Measurements from ENCODE around the gene LAPTM4A.
A peak's percentile ranks its signal among the peaks of the same experiment; 100 is the strongest.
"Not testable (repeated sequence)": the region's sequence is repeated elsewhere in the genome, so short reads cannot be mapped to it uniquely, and the experiment has no call there.

LAPTM4A gene

GRCh38 chr2:20051532-20052228, at the start of gene LAPTM4A:
TSS of gene LAPTM4A (minus strand) at chr2:20051628. CDS start at chr2:20051520, 108 bp downstream.
- H3K4me3 ChIP-seq (ENCODE audit: low read depth, low read length): peak within 1 kb of the TSS; percentile 94

GRCh38 chr2:20100711-20101110, 49.3 kb upstream of the LAPTM4A start:
- no peak overlapping the region for H3K4me3 ChIP-seq (ENCODE audit: low read depth, low read length)

GRCh38 chr2:20099780-20100179, 48.4 kb upstream of the LAPTM4A start:
- H3K4me3 ChIP-seq (ENCODE audit: low read depth, low read length): no peak overlapping the region

DNA sequence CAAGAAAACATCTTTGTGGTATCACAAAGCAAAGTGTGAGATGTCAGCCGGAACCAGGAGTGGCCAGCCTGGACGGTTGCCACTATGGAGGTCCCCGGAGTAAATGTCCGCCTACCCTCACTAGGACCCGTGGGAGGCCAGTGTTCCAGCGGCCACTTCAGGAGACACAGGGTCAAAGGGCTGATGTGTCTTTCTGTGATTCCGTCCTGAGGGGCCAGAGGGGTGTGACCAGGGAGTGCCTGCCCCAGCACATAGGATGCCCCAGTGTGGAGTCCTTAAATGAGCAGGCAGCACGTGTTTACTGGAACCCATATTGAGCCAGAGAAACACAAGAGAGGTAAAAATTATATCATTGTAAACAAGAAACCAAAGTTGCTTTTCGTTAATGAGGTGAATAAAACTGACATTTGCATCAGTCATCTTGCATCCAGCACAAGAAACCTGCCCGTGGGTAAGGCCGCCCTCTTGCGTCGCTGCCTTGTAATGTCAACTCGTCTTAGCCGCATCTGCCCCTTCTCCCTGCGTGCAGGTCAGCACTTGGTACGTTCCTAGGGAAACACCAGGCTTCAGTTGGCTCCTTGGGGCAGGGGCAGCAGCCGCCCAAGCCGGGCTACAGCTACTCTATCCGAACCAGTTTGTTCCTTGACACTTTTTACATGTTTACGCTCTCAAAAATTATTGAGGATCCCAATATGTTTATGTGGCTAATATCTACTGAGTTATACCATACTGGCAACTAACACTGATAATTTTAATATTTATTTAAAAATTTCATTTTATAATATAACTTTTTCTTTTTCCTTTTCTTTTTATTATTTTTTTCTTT, 46.7 kb upstream of the LAPTM4A start:
- no peak overlapping the region for H3K4me3 ChIP-seq (ENCODE audit: low read depth, low read length)

DNA sequence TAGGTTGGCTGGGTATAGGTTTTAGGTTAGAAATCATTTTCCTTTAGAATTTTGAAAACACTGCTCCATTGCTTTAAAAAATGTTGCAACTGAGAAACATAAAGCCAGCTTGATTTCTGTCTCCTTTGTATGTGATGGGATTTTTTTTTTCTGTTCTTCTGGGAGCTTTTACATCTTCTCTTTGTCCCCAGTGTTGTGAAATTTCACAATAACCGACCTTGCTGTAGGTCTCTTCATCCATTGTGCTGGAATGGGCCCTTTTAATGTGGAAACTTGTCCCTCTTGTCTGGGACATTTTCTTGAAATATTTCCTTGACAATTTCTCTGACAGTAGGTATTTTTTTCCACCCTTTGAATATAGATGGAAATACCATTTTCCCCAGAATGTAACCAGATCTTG, 44.0 kb upstream of the LAPTM4A start:
- H3K4me3 ChIP-seq (ENCODE audit: low read depth, low read length): no peak overlapping the region

DNA sequence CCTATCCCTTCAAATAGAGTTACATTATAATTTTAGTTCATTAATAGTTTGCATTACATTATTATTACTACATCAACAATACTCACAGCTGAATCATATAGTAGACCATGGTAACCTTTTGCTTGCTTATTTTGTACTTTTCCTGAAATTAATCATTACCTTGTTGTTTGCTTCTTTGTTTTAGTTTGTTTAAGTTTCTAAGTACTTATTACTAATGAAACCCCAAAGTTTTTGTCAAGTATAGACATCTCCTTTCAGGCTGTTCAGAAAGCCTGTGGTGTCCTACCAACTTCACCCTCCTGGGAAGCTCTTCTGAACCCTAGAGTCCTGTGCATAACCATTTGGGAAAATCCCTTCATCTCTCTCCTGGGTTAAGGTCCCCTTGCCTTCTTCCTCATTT, 43.5 kb upstream of the LAPTM4A start:
- H3K4me3 ChIP-seq (ENCODE audit: low read depth, low read length): no peak overlapping the region

GRCh38 chr2:20094142-20094755, 42.8 kb upstream of the LAPTM4A start:
- H3K4me3 ChIP-seq (ENCODE audit: low read depth, low read length): no peak overlapping the region

- no peak overlapping the region for H3K4me3 ChIP-seq (ENCODE audit: low read depth, low read length)
Observed at GRCh38 chr2:20093263-20094141, 42.1 kb upstream of the LAPTM4A start.

DNA sequence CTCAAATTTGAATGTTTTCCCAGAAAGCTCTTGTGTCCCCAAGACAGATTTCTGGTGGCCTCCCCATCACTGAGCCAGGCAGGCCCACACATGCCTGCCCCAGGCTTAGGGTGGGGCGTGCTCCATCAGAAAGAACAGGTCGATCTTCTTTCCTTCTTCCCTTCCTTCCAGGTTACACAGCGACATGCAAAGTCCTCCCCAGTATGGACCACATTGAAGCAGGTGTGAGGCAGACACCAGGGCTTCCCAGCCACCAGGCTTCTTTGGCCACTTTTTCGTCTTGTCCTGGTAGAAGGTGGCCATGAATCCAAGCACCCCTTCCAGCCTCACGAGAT, 41.4 kb upstream of the LAPTM4A start:
- H3K4me3 ChIP-seq (ENCODE audit: low read depth, low read length): no peak overlapping the region

GRCh38 chr2:20092226-20092900, 40.9 kb upstream of the LAPTM4A start:
- H3K4me3 ChIP-seq (ENCODE audit: low read depth, low read length): no peak overlapping the region

DNA sequence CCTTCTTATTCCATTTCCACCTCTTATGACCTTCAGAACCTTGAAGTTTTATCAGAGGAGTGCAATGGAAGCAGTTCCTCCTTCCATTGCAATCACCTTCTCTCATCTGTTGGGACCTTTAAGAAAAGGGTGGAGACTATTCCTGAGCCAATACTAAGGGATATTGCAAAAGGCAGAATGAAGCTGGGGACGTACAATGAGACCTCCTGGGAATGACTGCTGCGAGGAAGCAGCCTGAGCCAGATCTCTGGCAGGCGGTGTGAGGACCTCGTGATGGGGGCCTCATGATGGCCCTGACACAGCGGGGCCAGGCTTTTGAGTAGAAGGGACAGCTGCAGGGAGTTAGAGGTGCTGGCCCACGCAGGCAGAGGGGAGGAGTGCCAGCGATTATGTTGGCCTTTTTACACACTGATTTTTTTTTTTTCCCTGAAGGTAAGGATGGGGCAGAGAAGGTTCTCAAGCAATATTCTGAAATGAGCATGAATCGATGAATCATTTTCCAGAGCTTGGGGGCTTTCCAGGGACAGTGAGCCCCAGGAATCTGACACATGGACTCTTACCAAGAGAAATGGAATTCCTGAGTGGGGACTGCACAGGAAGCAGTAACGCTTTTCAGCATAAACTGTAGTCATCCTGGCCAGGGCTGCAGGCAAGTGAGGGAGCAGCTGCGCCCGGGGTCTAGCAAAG, 40.0 kb upstream of the LAPTM4A start:
- no peak overlapping the region for H3K4me3 ChIP-seq (ENCODE audit: low read depth, low read length)

GRCh38 chr2:20089715-20090464, 38.5 kb upstream of the LAPTM4A start:
- H3K4me3 ChIP-seq (ENCODE audit: low read depth, low read length): no peak overlapping the region

GRCh38 chr2:20085909-20086308, 34.5 kb upstream of the LAPTM4A start:
- not testable (repeated sequence) for H3K4me3 ChIP-seq (ENCODE audit: low read depth, low read length)

DNA sequence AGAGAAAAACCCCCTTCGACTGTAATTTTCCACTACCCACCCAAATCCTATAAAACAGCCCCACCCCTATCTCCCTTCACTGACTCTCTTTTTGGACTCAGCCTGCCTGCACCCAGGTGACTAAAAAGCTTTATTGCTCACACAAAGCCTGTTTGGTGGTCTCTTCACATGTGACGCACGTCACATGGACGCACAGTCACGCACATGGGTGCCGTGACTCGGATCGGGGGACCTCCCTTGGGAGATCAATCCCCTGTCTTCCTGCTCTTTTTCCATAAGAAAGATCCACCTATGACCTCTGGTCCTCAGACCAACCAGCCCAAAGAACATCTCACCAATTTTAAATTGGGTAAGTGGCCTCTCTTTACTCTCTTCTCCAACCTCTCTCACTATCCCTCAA, 31.4 kb upstream of the LAPTM4A start:
- not testable (repeated sequence) for H3K4me3 ChIP-seq (ENCODE audit: low read depth, low read length)

DNA sequence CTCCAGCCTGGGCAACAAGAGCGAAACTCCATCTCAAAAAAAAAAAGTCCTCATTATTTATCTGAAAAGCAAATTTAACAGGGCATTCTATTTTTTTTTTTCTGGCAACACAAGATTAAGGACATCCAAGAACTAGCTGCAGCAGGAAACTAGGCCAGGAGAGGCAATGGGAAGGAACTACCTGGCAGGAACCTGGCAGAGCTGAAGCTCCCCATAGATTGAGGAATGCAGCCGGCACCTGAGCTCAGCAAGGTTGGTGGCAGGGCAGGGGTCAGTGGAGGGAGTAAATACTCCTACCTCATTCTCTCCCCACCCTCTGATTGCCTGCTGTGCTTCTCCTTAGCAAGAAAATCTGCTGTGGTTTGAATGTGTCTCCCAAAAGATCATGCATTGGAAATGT, 30.4 kb upstream of the LAPTM4A start:
- H3K4me3 ChIP-seq (ENCODE audit: low read depth, low read length): no peak overlapping the region

DNA sequence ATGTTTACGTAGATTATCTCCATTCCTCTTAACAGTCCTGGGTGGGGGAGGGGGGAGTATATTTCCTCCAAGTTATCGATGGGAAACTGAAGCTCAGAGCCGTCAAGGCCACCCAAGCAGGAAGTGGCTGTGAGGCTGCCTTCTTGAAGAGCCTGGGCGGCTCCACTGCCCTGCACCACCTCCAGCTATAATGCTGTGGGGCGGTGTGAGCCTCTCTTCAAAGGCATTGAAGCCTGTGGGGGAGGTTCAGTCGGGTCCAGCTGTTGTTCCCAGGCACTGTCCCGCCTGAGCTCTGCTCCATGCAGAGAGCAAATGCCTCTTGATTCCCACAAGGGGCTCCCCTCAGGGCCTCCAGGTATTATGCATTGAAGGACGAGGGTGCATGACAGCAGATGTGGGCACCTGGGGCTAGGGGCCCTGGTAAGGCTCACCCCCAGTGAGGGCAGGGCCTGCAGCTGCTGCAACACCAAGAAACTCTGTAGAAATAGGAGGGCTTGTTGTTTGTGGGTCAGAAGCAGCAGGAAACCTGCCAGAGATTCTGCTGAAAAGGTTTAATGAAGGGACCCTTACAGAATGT, 29.5 kb upstream of the LAPTM4A start:
- H3K4me3 ChIP-seq (ENCODE audit: low read depth, low read length): no peak overlapping the region

- H3K4me3 ChIP-seq (ENCODE audit: low read depth, low read length): no peak overlapping the region
Observed at GRCh38 chr2:20080428-20080827, 29.0 kb upstream of the LAPTM4A start.

GRCh38 chr2:20079546-20080115, 28.2 kb upstream of the LAPTM4A start:
- no peak overlapping the region for H3K4me3 ChIP-seq (ENCODE audit: low read depth, low read length)
